ENCODE data around the gene ARL15. TPM values are rescaled to one million over a fixed set of nuclear protein-coding genes. Genes with fewer than 3 reads are reported as not detected.

The ARL15 gene
- total and polyA plus RNA-seq, 2 donors (not counting 1 experiment from before 2014, with no cell fraction given), result 5.8 to 20.5 TPM

- no peaks in the 10 kb centered on the region for H4K20me1 ChIP-seq (ENCODE audit: control insufficient read depth, insufficient read depth, low read length, poor library complexity, severe bottlenecking)
- intact Hi-C loops (cut with micrococcal nuclease), result no loop called here
- H3K4me3 Mint-ChIP-seq, result no peak overlapping the region
- H3K27me3 Mint-ChIP-seq, result no peaks in the 10 kb centered on the region
- H3K36me3 ChIP-seq (replicated peaks in 1 of 2; ENCODE audit: control extremely low read depth in 1 of 2, control insufficient read depth in 1 of 2, extremely low read depth in 1 of 2, insufficient read depth in 2 of 2, low read length in 1 of 2), result peaks cover 0 to 3% of the 10 kb centered on the region in 2 experiments
- no peak for ATAC-seq (ENCODE audit: low read depth)
- H3K4me1 Mint-ChIP-seq, result no peaks in the 10 kb centered on the region
- no peak overlapping the region for H3K4me3 ChIP-seq (ENCODE audit: control extremely low read depth in 1 of 5, extremely low read depth in 1 of 5, insufficient read depth in 1 of 5, low read depth in 2 of 5, low read length in 4 of 5)
- no peak for DNase-seq
- H3K9ac ChIP-seq (ENCODE audit: low read length), result no peak overlapping the region
- H3K9me3 Mint-ChIP-seq (ENCODE audit: insufficient read depth), result peaks cover 6% of the 10 kb centered on the region
- no peak overlapping the region for H3K27ac Mint-ChIP-seq
- no peaks in the 10 kb centered on the region for H3K79me2 ChIP-seq (ENCODE audit: control insufficient read depth, insufficient read depth, low read length)
- H3K9me3 ChIP-seq (ENCODE audit: control extremely low read depth in 1 of 3, control insufficient read depth in 2 of 3, insufficient read depth in 1 of 3, low read length in 2 of 3), result peaks cover 0 to 4% (median 2%) of the 10 kb centered on the region in 3 donors
- WGBS (ENCODE audit: insufficient coverage), result no CpG with 5 or more reads among the region's 2 CpGs
- H3K4me2 ChIP-seq (replicated peaks; ENCODE audit: low read depth, low read length, poor library complexity, severe bottlenecking), result no peak overlapping the region
- no peaks in the 10 kb centered on the region for H3K4me1 ChIP-seq (ENCODE audit: control insufficient read depth in 2 of 2, insufficient read depth in 2 of 2, low read length in 2 of 2)
- ChIA-PET POLR2A (no interaction called here), CTCF (no interaction called here)
- no peaks in the 10 kb centered on the region for H3K27me3 ChIP-seq (replicated peaks in 1 of 4; ENCODE audit: control extremely low read depth in 1 of 4, control insufficient read depth in 3 of 4, insufficient read depth in 4 of 4, low read length in 3 of 4)
- no peak overlapping the region for H3K27ac ChIP-seq (ENCODE audit: low read length in 2 of 2)
- no peak for TF ChIP-seq CTCF (IDR thresholded peaks at IDR 0.05)
- TF ChIP-seq EZH2 (IDR thresholded peaks at IDR 0.05; ENCODE audit: borderline replicate concordance, insufficient read depth, low read depth, low read length, poor library complexity, severe bottlenecking), result no peak
- H2AFZ ChIP-seq (ENCODE audit: insufficient read depth, low read depth, low read length, poor library complexity, severe bottlenecking), result no peak overlapping the region
Measured at GRCh38 chr5:54017580-54017979, 292.8 kb downstream of the ARL15 start.

- peaks cover 6% of the 10 kb centered on the region for H3K9me3 Mint-ChIP-seq (ENCODE audit: insufficient read depth)
- H3K79me2 ChIP-seq (ENCODE audit: control insufficient read depth, insufficient read depth, low read length), result no peaks in the 10 kb centered on the region
- H3K27me3 Mint-ChIP-seq, result no peaks in the 10 kb centered on the region
- no peak overlapping the region for H3K27ac Mint-ChIP-seq
- H4K20me1 ChIP-seq (ENCODE audit: control insufficient read depth, insufficient read depth, low read length, poor library complexity, severe bottlenecking), result no peaks in the 10 kb centered on the region
- ChIA-PET POLR2A (no interaction called here), CTCF (no interaction called here)
- H3K4me3 ChIP-seq (ENCODE audit: control extremely low read depth in 1 of 5, extremely low read depth in 1 of 5, insufficient read depth in 1 of 5, low read depth in 2 of 5, low read length in 4 of 5), result no peak overlapping the region
- no peak overlapping the region for H3K27ac ChIP-seq (ENCODE audit: low read length in 2 of 2)
- DNase-seq, result no peak
- H3K9ac ChIP-seq (ENCODE audit: low read length), result no peak overlapping the region
- H3K4me2 ChIP-seq (replicated peaks; ENCODE audit: low read depth, low read length, poor library complexity, severe bottlenecking), result no peak overlapping the region
- no peak for TF ChIP-seq EZH2 (IDR thresholded peaks at IDR 0.05; ENCODE audit: borderline replicate concordance, insufficient read depth, low read depth, low read length, poor library complexity, severe bottlenecking)
- no peak for ATAC-seq (ENCODE audit: low read depth)
- H3K4me1 Mint-ChIP-seq, result no peaks in the 10 kb centered on the region
- peaks cover 0 to 3% of the 10 kb centered on the region in 2 experiments for H3K36me3 ChIP-seq (replicated peaks in 1 of 2; ENCODE audit: control extremely low read depth in 1 of 2, control insufficient read depth in 1 of 2, extremely low read depth in 1 of 2, insufficient read depth in 2 of 2, low read length in 1 of 2)
- intact Hi-C loops (cut with micrococcal nuclease), result no loop called here
- H3K27me3 ChIP-seq (replicated peaks in 1 of 4; ENCODE audit: control extremely low read depth in 1 of 4, control insufficient read depth in 3 of 4, insufficient read depth in 4 of 4, low read length in 3 of 4), result no peaks in the 10 kb centered on the region
- no peak overlapping the region for H3K4me3 Mint-ChIP-seq
- no peak overlapping the region for H2AFZ ChIP-seq (ENCODE audit: insufficient read depth, low read depth, low read length, poor library complexity, severe bottlenecking)
- H3K4me1 ChIP-seq (ENCODE audit: control insufficient read depth in 2 of 2, insufficient read depth in 2 of 2, low read length in 2 of 2), result no peaks in the 10 kb centered on the region
- peaks cover 0 to 4% (median 2%) of the 10 kb centered on the region in 3 donors for H3K9me3 ChIP-seq (ENCODE audit: control extremely low read depth in 1 of 3, control insufficient read depth in 2 of 3, insufficient read depth in 1 of 3, low read length in 2 of 3)
Measured at GRCh38 chr5:54013556-54014194, 296.7 kb downstream of the ARL15 start.

Data from B cell (primary cell).